Renal pelvis (tissue), 4 donors: Measurements from ENCODE around the gene ZNF784. TPM values are rescaled to one million over a fixed set of nuclear protein-coding genes. Genes with fewer than 3 reads are reported as not detected.

ENCODE experiments used
- DNase-seq: peaks from one replicate; pipeline ENCODE4 v3.0.0-alpha.2; 2013
- polyA plus RNA-seq, 3 donors: library from polyadenylated mRNA; unstranded; fragments of 120-200 nt; gene quantifications; one replicate each; pipeline ENCODE4 v1.2.1, GENCODE V29; 2013; ENCODE audit not compliant: insufficient read length in 3 of 3

Gene ZNF784
- polyA plus RNA-seq, 3 donors, result 13.6 to 15.9 (median 13.9) TPM

- peak; percentile 97 for DNase-seq
These were observed 19.1 kb downstream of the ZNF784 start for GRCh38 chr19:55605207-55605636.

DNA sequence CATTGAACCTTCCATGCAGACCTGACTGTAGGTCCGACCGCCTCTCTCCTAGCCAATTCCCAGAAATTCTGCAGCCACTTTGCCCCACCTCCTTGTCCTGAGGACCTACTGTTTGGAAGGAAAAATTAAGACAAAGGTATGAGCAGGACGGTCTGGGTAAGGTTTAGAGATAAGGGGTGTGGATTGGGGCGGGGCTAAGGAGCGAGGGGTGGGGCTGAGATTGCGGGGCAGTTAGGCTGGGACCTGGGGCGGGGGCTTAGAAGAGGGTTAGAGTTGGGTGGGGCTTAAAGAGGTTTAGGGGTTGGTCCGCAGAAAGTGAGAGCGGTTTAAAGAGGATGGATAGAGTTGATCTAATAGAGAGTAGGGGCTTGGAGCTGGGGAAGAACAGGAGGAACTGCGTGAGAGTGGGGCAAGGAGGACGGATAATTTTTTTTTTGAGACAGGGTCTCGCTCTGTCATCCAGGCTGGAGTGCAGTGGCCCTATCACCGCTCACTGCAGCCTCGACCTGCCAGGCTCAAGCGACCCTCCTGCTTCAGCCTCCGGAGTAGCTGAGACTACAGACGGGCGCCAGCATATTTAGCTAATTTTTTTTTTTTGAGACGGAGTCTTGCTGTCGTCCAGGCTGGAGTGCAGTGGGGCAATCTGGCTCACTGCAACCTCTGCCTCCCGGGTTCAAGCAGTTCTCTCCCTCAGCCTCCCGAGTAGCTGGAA lies 20.6 kb downstream of the ZNF784 start:
- no peak for DNase-seq

- no peak for DNase-seq
These were observed 21.3 kb downstream of the ZNF784 start for GRCh38 chr19:55603115-55603514.

DNA sequence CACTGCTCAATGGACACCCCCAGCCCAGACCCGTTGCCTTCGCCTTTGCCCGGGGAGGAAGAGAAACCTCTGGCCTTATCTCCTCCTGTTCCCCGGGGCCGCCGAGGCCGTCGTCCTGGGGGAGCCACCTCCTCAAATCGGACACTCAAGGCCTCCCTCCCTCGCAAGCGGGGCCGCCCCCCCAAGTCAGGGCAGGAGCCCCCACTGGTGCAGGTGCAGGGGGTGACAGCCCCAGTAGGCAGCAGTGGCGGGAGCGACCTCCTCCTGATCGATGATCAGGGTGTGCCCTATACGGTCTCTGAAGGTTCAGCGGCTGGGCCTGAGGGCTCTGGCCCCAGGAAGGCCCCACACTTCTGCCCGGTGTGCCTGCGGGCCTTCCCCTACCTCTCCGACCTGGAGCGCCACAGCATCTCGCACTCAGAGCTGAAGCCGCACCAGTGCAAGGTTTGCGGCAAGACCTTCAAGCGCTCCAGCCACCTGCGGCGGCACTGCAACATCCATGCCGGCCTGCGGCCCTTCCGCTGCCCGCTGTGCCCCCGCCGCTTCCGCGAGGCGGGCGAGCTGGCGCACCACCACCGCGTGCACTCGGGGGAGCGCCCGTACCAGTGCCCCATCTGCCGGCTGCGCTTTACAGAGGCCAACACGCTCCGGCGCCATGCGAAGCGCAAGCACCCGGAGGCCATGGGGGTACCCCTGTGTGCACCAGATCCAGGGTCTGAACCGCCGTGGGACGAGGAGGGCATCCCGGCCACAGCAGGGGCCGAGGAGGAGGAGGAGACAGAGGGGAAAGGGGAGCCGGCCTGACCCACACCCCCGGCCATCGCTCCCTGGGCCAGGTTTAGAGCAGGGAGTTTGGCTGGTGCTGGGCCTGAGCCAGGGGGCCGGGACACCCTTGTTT lies 22.0 kb downstream of the ZNF784 start:
- DNase-seq, result no peak

- DNase-seq, result no peak
These were observed 23.3 kb downstream of the ZNF784 start for GRCh38 chr19:55601084-55601483.

- DNase-seq, result no peak
These were observed 23.7 kb downstream of the ZNF784 start for GRCh38 chr19:55600662-55601028.

GRCh38 chr19:55599842-55600661 lies 24.3 kb downstream of the ZNF784 start, which contains the start of gene ZNF524:
TSS of gene ZNF524 (plus strand) at chr19:55600288. CDS start at chr19:55602113, 1,825 bp downstream.
- peak; percentile 93 for DNase-seq

DNA sequence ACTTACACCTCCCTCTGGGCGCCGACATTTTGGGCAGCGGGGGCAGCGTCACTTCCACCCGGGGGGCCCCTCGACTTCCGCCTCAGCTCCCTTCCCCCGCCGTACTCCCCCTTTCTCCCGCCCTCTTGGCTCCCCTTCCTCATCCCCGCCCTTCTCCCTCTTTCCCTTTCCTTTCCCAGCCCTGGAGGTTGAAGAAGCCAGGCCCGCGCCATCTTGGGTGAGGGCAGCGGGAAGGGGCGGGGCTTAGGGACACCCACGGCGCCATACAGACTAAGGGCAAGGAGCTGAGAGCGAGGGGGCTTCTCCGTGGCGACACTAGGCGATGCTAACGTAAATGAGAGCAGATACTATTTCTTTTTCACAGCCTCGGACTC lies 24.9 kb downstream of the ZNF784 start, which contains the start of gene FIZ1:
TSS of gene FIZ1 (minus strand) at position 50 of the 374 bp plus-strand sequence. CDS start 1,652 bp downstream, outside the sequence.
- peak; percentile 100 for DNase-seq

- peak; percentile 90 for DNase-seq
These were observed 25.5 kb downstream of the ZNF784 start for GRCh38 chr19:55598719-55599467.

DNA sequence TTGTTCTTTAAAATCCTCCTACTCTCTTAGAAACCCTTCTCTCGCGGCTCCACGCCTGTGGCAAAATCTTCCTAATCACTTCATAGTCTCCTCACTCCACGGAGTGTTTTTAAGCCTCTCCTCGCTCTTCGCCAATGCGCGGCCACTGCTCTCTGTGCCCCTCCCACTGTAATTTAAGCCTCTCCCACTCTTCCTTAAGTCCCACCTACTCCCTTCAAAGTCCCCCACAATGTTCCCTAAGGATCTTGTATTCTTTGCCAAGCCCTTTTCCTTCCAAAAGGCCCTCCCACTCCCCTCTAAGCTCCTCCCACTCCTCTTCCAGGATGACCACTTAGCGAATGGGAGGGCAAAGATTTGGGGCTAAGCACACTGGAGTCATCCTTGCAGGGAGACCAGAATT lies 26.3 kb downstream of the ZNF784 start:
- no peak for DNase-seq

DNA sequence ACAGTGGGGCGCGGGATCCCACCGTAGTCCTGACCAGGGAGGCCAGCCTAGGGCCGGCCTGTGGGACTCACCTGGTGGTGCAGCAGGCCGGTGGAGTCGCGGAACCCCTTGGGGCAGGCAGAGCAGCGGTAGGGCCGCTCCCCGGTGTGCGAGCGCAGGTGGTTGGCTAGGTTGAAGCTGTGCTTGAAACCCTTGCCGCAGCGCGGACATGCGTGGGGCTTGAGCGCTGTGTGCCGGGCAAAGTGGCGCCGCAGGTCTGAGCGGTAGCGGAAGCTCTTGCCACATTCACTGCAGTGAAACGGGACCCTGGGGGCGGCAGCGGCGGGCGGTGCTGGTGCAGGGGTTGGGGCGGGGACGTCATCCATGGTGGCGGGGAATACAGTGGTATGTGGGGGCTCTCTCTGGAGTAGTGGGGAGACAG lies 26.9 kb downstream of the ZNF784 start:
- DNase-seq, result no peak

- DNase-seq, result no peak
These were observed 28.1 kb downstream of the ZNF784 start for GRCh38 chr19:55596304-55596703.

DNA sequence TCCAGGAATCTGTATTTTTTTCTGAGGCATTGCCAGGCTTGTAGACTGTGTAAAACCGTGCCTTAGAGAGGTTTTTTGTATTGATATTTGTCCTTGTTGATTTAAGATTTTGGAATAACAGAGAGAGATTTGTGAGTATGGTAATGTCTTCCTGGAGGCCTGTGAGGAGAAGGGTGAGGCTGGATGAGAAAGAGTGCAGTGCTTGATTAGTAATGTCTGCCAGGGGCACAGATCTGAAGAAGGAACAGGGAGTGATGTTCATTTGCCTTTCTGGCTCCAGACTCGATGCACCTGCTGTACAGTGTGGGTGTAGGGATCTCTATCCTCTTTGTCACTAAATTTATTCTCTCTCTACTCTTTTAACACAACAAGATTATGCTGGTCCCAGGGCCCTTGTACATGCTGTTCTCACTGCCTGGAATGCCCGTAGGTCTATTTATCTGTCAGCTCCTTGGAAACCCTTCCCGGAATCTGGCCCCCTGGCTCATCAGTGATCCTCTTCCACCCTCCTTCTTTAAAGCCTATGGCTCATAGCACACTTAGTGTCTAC lies 29.3 kb downstream of the ZNF784 start:
- no peak for DNase-seq

GRCh38 chr19:55593096-55593772 lies 31.1 kb downstream of the ZNF784 start:
- no peak for DNase-seq

DNA sequence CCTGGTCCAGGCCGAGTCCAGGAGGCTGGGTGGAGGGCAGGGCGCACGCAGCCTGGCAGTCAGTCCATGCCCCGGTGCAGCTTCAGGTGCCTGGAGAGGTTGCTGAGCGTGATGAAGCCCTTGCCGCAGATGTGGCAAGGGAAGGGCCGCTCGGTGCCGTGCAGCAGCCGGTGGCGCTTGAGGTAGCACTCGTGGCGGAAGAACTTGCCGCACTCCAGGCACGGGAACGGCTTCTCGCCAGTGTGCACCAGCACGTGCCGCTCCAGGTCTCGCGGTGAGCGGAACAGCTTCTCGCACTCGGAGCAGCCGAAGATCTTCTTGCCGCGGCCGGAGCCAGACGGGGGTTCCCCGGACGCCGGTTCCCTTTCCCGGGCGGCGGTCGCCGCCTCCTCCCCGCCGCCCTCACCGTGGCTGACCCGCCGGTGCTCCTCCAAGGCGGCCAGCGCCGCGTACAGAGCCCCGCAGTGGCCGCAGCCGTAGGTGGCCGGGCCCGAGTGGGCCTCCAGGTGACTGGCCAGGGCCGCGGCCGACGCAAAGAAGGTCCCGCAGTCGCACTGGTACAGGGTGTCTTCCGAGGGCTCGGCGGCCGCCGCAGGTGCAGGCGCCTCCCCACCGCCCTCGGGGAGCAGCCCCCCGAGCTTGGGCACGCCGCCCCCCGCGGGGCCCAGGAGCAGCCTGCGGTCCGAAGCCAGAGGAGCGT lies 31.8 kb downstream of the ZNF784 start:
- no peak for DNase-seq

DNA sequence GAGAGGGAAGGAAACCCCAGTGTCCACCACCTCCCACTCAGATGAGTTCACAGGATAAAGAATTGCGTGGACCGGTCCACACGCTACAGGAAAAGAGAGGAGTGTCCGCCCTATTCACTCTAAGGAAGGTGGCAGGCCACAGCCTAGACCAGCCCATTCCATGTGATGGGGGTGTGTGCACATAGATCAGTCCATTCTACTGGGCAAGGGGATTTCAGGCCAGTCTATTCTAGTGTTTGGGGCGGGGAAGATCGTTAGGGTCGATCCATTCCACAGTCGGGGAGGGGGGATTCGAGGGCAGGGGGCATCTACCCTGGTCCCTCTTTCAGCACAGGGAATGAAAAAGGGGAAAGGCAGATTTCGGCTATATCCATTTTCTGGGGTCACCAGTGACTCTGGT lies 32.8 kb downstream of the ZNF784 start:
- no peak for DNase-seq

DNA sequence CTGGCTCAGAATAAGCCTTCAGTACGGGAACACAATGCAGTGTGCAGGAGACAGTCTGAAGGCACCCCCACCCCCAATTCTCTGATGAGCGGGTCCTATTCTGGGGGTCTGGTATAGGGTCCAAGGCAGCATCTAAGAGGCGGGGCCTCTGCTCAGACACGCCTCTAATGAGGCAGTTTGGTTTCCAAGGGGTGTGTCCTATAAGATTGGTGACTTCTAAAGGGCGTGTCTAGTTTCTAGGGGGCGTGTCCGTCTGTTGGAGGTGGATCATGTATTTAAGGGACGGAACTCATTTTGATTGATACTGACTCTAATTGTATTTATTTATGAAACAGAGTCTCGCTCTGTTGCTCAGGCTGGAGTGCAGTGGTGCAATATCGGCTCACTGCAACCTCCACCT lies 33.7 kb downstream of the ZNF784 start:
- DNase-seq, result no peak

DNA sequence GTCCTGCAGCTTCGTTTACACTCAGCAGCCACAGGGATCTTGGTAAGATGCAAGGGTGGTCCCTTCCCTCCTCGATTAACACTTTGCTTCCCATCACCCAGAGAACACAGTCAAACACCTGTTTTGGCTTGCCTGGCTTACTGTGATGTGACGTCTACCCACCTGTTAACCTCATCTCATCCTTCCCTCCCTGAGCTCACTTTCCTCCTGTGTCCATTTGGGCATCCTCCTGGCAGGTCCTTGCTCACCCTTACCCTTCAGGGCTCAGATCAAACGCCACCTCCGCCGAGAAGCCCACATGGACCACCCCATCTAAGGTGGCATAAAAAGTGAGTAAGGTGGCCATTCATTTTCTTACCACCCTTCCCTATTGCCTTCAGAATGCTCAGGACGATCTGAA lies 34.3 kb downstream of the ZNF784 start:
- DNase-seq, result no peak

- DNase-seq, result no peak
These were observed 35.6 kb downstream of the ZNF784 start for GRCh38 chr19:55588738-55589137.
